Parathyroid adenoma (tissue), 2 donors: ENCODE measurements around the gene ANAPC13.

Experiments used
- H2AFZ ChIP-seq: fragments of 300-600 bp; sonication (generic); one replicate; pipeline ENCODE4 v1.7.0; 2017; ENCODE audit warnings: antibody characterized with exemption, mild to moderate bottlenecking
- H3K27ac ChIP-seq: fragments of 300-600 bp; sonication (generic); one replicate; pipeline ENCODE4 v1.7.0; 2017
- H3K27me3 ChIP-seq: fragments of 300-600 bp; sonication (generic); one replicate; pipeline ENCODE4 v1.7.0; 2017; ENCODE audit warnings: low read length; ENCODE audit not compliant: control insufficient read depth, insufficient read depth
- H3K36me3 ChIP-seq: fragments of 300-600 bp; sonication (generic); one replicate; pipeline ENCODE4 v1.7.0; 2017; ENCODE audit warnings: low read length; ENCODE audit not compliant: control insufficient read depth, insufficient read depth
- H3K4me1 ChIP-seq: fragments of 300-600 bp; sonication (generic); one replicate; pipeline ENCODE4 v1.7.0; 2017; ENCODE audit warnings: control low read depth
- H3K4me2 ChIP-seq: fragments of 300-600 bp; sonication (generic); one replicate; pipeline ENCODE4 v1.7.0; 2017; ENCODE audit warnings: low read length
- H3K4me3 ChIP-seq: fragments of 300-600 bp; sonication (generic); one replicate; pipeline ENCODE4 v1.7.0; 2017; ENCODE audit warnings: low read depth, low read length
- H3K79me2 ChIP-seq: fragments of 300-600 bp; sonication (generic); one replicate; pipeline ENCODE4 v1.7.0; 2017; ENCODE audit warnings: control low read depth
- H3K9ac ChIP-seq: fragments of 300-600 bp; sonication (generic); one replicate; pipeline ENCODE4 v1.7.0; 2017; ENCODE audit warnings: mild to moderate bottlenecking
- H3K9me3 ChIP-seq: fragments of 300-600 bp; sonication (generic); one replicate; pipeline ENCODE4 v1.7.0; 2017; ENCODE audit warnings: low read length; ENCODE audit not compliant: control insufficient read depth
- CTCF ChIP-seq: fragments of 300-600 bp; sonication (generic); IDR thresholded peaks from one replicate; pipeline ENCODE4 v1.7.0; 2017; ENCODE audit warnings: antibody characterized with exemption, mild to moderate bottlenecking
- donor health status: primary hyperparathyroidism.

The ANAPC13 gene

DNA sequence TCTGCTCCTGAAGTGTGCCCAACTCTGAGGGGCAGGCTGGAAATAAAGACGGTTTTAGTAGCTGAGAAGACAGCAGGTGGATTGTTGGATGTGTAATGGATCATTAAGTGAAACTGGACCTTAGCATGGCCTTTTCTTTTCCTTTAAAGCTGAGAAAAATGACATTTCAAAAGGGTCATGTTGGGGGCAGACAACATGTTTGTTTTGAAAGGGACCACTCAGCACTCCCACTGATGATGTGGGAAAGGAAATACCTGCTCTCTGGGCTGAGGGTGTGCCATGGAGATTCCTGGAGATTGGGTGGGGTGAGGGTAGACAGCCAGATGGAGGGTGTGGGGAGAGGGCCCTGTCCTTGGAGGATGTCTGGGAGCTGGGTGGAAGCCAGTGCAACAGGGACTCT lies 38.4 kb downstream of the ANAPC13 start:
- Histone ChIP-seq H3K4me2 (no peak overlapping the region), H3K9ac (no peak overlapping the region), H3K36me3 (no peaks in the 10 kb centered on the region), H3K4me1 (peaks cover 5% of the 10 kb centered on the region), H3K27me3 (no peaks in the 10 kb centered on the region), H3K4me3 (no peak overlapping the region), H2AFZ (no peak overlapping the region), H3K9me3 (no peaks in the 10 kb centered on the region), H3K27ac (no peak overlapping the region), H3K79me2 (no peaks in the 10 kb centered on the region)
- TF ChIP-seq CTCF = no peak

GRCh38 chr3:134446800-134447199 lies 39.0 kb downstream of the ANAPC13 start:
- H3K27me3 ChIP-seq = no peaks in the 10 kb centered on the region
- H3K9ac ChIP-seq = no peak overlapping the region
- H3K4me2 ChIP-seq = no peak overlapping the region
- H3K4me1 ChIP-seq = peaks cover 5% of the 10 kb centered on the region
- H3K9me3 ChIP-seq = no peaks in the 10 kb centered on the region
- no peak overlapping the region for H2AFZ ChIP-seq
- no peak for TF ChIP-seq CTCF
- H3K36me3 ChIP-seq = no peaks in the 10 kb centered on the region
- no peak overlapping the region for H3K27ac ChIP-seq
- H3K4me3 ChIP-seq = no peak overlapping the region
- no peaks in the 10 kb centered on the region for H3K79me2 ChIP-seq

DNA sequence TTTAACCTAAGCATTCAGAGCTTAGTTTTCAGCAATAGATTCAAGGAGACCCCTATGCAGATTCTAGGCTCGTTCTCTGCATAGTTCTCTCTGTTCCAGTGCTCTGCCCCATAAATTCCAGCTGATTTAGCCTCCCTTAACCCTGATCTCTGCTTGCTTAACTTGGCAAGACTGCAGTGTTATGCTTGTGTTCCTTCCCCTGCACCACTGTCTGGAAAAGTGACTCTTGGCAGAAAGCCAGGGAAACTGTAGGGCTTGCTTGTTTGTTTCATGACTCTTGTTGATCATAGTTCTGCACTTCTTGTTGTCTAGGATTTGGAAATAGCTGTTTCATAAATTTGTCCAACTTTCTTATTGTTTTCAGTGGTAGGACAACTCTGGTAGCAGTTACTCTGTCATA lies 40.1 kb downstream of the ANAPC13 start:
- no peak overlapping the region for H3K27ac ChIP-seq
- no peaks in the 10 kb centered on the region for H3K27me3 ChIP-seq
- H3K4me2 ChIP-seq = no peak overlapping the region
- H3K9me3 ChIP-seq = no peaks in the 10 kb centered on the region
- no peak for TF ChIP-seq CTCF
- H3K4me3 ChIP-seq = no peak overlapping the region
- peaks cover 5% of the 10 kb centered on the region for H3K4me1 ChIP-seq
- no peaks in the 10 kb centered on the region for H3K79me2 ChIP-seq
- H2AFZ ChIP-seq = no peak overlapping the region
- H3K9ac ChIP-seq = no peak overlapping the region
- H3K36me3 ChIP-seq = no peaks in the 10 kb centered on the region

GRCh38 chr3:134445095-134445494 lies 40.7 kb downstream of the ANAPC13 start:
- H3K27me3 ChIP-seq = no peaks in the 10 kb centered on the region
- H3K4me2 ChIP-seq = no peak overlapping the region
- H3K4me1 ChIP-seq = peaks cover 5% of the 10 kb centered on the region
- no peak overlapping the region for H3K9ac ChIP-seq
- H3K4me3 ChIP-seq = no peak overlapping the region
- no peaks in the 10 kb centered on the region for H3K36me3 ChIP-seq
- no peak overlapping the region for H2AFZ ChIP-seq
- no peaks in the 10 kb centered on the region for H3K79me2 ChIP-seq
- no peak overlapping the region for H3K27ac ChIP-seq
- no peaks in the 10 kb centered on the region for H3K9me3 ChIP-seq
- no peak for TF ChIP-seq CTCF

DNA sequence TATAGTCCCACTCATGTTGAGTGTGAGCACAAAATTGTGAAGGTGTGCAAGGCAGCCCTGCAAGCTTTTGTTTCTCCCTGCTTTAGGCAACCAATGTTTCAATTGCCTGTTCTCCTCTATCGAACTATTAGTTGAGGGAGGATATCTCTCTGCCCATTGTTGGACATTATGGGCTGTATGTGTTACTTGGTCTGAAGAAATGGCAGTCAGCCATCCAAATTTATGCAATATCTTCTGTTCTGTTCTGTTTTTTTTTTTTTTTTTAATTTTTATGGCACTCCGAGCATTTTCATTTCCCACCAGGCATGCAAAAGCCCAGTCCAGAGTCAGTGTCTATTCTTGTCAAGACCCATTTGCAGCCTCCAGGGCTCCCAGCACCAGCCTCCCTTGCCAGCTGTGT lies 44.0 kb downstream of the ANAPC13 start:
- no peak overlapping the region for H2AFZ ChIP-seq
- TF ChIP-seq CTCF = no peak
- no peaks in the 10 kb centered on the region for H3K36me3 ChIP-seq
- H3K4me3 ChIP-seq = no peak overlapping the region
- H3K9me3 ChIP-seq = no peaks in the 10 kb centered on the region
- H3K9ac ChIP-seq = no peak overlapping the region
- no peaks in the 10 kb centered on the region for H3K79me2 ChIP-seq
- H3K27ac ChIP-seq = no peak overlapping the region
- peaks cover 5% of the 10 kb centered on the region for H3K4me1 ChIP-seq
- H3K4me2 ChIP-seq = no peak overlapping the region
- no peaks in the 10 kb centered on the region for H3K27me3 ChIP-seq
